HS-5 (cell line): Measurements from ENCODE around the gene KIAA0586.
A peak's percentile ranks its signal among the peaks of the same experiment; 100 is the strongest.
"Not testable (repeated sequence)": the region's sequence is repeated elsewhere in the genome, so short reads cannot be mapped to it uniquely, and the experiment has no call there.

ENCODE experiments used
- DNase-seq: peaks from one replicate; pipeline ENCODE4 v3.0.0-alpha.2; 2012; ENCODE audit warnings: low read depth

The KIAA0586 gene

GRCh38 chr14:58427281-58428117 lies at the start of gene KIAA0586, which contains the start of gene TIMM9:
Gene KIAA0586, plus strand, starts transcription at chr14:58427719. Its CDS starts 546 bp downstream, at chr14:58428265.
Gene TIMM9, minus strand, starts transcription at chr14:58427531. Its CDS starts 15,586 bp downstream, at chr14:58411945.
- DNase-seq: peak; percentile 94

GRCh38 chr14:58390830-58391229 lies 36.7 kb upstream of the KIAA0586 start:
- no peak for DNase-seq

GRCh38 chr14:58395562-58395811 lies 32.0 kb upstream of the KIAA0586 start:
- no peak for DNase-seq

- DNase-seq: no peak
Observed at GRCh38 chr14:58395812-58396788, 31.4 kb upstream of the KIAA0586 start, which contains the start of gene TOMM20L. Gene TOMM20L, plus strand, starts transcription at chr14:58395930. Its CDS starts 28 bp downstream, at chr14:58395958.

- no peak for DNase-seq
Observed at GRCh38 chr14:58397156-58397555, 30.4 kb upstream of the KIAA0586 start.

- no peak for DNase-seq
Observed at GRCh38 chr14:58398495-58398894, 29.0 kb upstream of the KIAA0586 start.

GRCh38 chr14:58398895-58399294 lies 28.6 kb upstream of the KIAA0586 start:
- no peak for DNase-seq

- no peak for DNase-seq
Observed at GRCh38 chr14:58401587-58401986, 25.9 kb upstream of the KIAA0586 start.

GRCh38 chr14:58408681-58409215 lies 18.8 kb upstream of the KIAA0586 start:
- DNase-seq: no peak

GRCh38 chr14:58414845-58415244 lies 12.7 kb upstream of the KIAA0586 start:
- no peak for DNase-seq

GRCh38 chr14:58415636-58416547 lies 11.6 kb upstream of the KIAA0586 start:
- DNase-seq: no peak

GRCh38 chr14:58416934-58417333 lies 10.6 kb upstream of the KIAA0586 start:
- DNase-seq: not testable (repeated sequence)

- DNase-seq: no peak
Observed at GRCh38 chr14:58426670-58427280, 744 bp upstream of the KIAA0586 start.

- DNase-seq: peak; percentile 16
Observed at GRCh38 chr14:58428118-58428683, 682 bp downstream of the KIAA0586 start.

GRCh38 chr14:58430156-58430555 lies 2.6 kb downstream of the KIAA0586 start:
- DNase-seq: peak; percentile 40

- no peak for DNase-seq
Observed at GRCh38 chr14:58439476-58439875, 12.0 kb downstream of the KIAA0586 start.

GRCh38 chr14:58444627-58445026 lies 17.1 kb downstream of the KIAA0586 start:
- no peak for DNase-seq

- no peak for DNase-seq
Observed at GRCh38 chr14:58455593-58456265, 28.2 kb downstream of the KIAA0586 start.

GRCh38 chr14:58460772-58461171 lies 33.3 kb downstream of the KIAA0586 start:
- no peak for DNase-seq

- no peak for DNase-seq
Observed at GRCh38 chr14:58463147-58463546, 35.6 kb downstream of the KIAA0586 start.
